ENCODE data around the gene TMEM132D. TPM values are rescaled to one million over a fixed set of nuclear protein-coding genes. Genes with fewer than 3 reads are reported as not detected.
A peak's percentile ranks its signal among the peaks of the same experiment; 100 is the strongest.

The TMEM132D gene
- total and polyA plus RNA-seq, 8 donors, result 0.26 to 2.5 (median 0.88) TPM; not detected in 1

- no peak for ATAC-seq
- no peak for TF ChIP-seq CTCF (IDR thresholded peaks at IDR 0.05)
- intact Hi-C loops (cut with DNase I), result no loop called here
Observed at GRCh38 chr12:129706716-129707115, 197.1 kb downstream of the TMEM132D start.

GRCh38 chr12:129704232-129704830, 199.5 kb downstream of the TMEM132D start:
- intact Hi-C loops (cut with DNase I), result no loop called here

More at GRCh38 chr12:129706716-129707115, 197.1 kb downstream of the TMEM132D start:
- Histone ChIP-seq H3K36me3 (no peaks in the 10 kb centered on the region), H3K4me3 (no peak overlapping the region), H3K27me3 (no peaks in the 10 kb centered on the region), H3K9me3 (peaks cover 0 to 69% of the 10 kb centered on the region in 2 donors), H3K4me1 (no peaks in the 10 kb centered on the region), H3K27ac (no peak overlapping the region)
- DNase-seq, result no peak

GRCh38 chr12:129701631-129702101, 202.2 kb downstream of the TMEM132D start:
- Histone ChIP-seq H3K27me3 (no peaks in the 10 kb centered on the region), H3K4me1 (no peaks in the 10 kb centered on the region), H3K4me3 (no peak overlapping the region), H3K27ac (no peak overlapping the region), H3K36me3 (no peaks in the 10 kb centered on the region), H3K9me3 (peaks cover 0 to 49% of the 10 kb centered on the region in 2 donors)
- intact Hi-C loops (cut with DNase I), result no loop called here
- DNase-seq (peak in 1 of 4 donors; percentile 9), ATAC-seq (no peak)
- TF ChIP-seq CTCF (IDR thresholded peaks at IDR 0.05), result no peak

More at GRCh38 chr12:129704232-129704830, 199.5 kb downstream of the TMEM132D start:
- no peak for DNase-seq
- H3K27me3 ChIP-seq, result no peaks in the 10 kb centered on the region
- no peak overlapping the region for H3K4me3 ChIP-seq
- no peak overlapping the region for H3K27ac ChIP-seq
- H3K9me3 ChIP-seq, result peaks cover 0 to 69% of the 10 kb centered on the region in 2 donors
- no peaks in the 10 kb centered on the region for H3K4me1 ChIP-seq
- TF ChIP-seq CTCF (IDR thresholded peaks at IDR 0.05), result no peak
- no peak for ATAC-seq
- H3K36me3 ChIP-seq, result no peaks in the 10 kb centered on the region

- Histone ChIP-seq H3K27me3 (no peaks in the 10 kb centered on the region), H3K27ac (no peak overlapping the region), H3K36me3 (no peaks in the 10 kb centered on the region), H3K9me3 (peaks cover 0 to 32% of the 10 kb centered on the region in 2 donors), H3K4me3 (no peak overlapping the region), H3K4me1 (no peaks in the 10 kb centered on the region)
- no peak for TF ChIP-seq CTCF (IDR thresholded peaks at IDR 0.05)
- peak in 1 of 4 donors; percentile 74 for DNase-seq
- ATAC-seq, result no peak
- intact Hi-C loops (cut with DNase I), result no loop called here
Observed at GRCh38 chr12:129700036-129700435, 203.8 kb downstream of the TMEM132D start.

GRCh38 chr12:129696926-129697325, 206.9 kb downstream of the TMEM132D start:
- Histone ChIP-seq H3K4me3 (no peak overlapping the region), H3K27ac (no peak overlapping the region), H3K27me3 (no peaks in the 10 kb centered on the region), H3K9me3 (peaks cover 0 to 13% of the 10 kb centered on the region in 2 donors), H3K4me1 (no peaks in the 10 kb centered on the region), H3K36me3 (no peaks in the 10 kb centered on the region)
- peak in 1 of 4 donors; percentile 28 for DNase-seq
- no peak for TF ChIP-seq CTCF (IDR thresholded peaks at IDR 0.05)
- intact Hi-C loops (cut with DNase I), result no loop called here
- peak; percentile 83 for ATAC-seq
